ENCODE measurements around the gene COPG2. TPM values are rescaled to one million over a fixed set of nuclear protein-coding genes. Genes with fewer than 3 reads are reported as not detected.

The COPG2 gene, protein sequence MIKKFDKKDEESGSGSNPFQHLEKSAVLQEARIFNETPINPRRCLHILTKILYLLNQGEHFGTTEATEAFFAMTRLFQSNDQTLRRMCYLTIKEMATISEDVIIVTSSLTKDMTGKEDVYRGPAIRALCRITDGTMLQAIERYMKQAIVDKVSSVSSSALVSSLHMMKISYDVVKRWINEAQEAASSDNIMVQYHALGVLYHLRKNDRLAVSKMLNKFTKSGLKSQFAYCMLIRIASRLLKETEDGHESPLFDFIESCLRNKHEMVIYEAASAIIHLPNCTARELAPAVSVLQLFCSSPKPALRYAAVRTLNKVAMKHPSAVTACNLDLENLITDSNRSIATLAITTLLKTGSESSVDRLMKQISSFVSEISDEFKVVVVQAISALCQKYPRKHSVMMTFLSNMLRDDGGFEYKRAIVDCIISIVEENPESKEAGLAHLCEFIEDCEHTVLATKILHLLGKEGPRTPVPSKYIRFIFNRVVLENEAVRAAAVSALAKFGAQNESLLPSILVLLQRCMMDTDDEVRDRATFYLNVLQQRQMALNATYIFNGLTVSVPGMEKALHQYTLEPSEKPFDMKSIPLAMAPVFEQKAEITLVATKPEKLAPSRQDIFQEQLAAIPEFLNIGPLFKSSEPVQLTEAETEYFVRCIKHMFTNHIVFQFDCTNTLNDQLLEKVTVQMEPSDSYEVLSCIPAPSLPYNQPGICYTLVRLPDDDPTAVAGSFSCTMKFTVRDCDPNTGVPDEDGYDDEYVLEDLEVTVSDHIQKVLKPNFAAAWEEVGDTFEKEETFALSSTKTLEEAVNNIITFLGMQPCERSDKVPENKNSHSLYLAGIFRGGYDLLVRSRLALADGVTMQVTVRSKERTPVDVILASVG
- 35.3 and 35.6 TPM in 2 replicates for total RNA-seq

GRCh38 chr7:130668258-130669084, at the start of gene COPG2:
Gene COPG2, minus strand, starts transcription at chr7:130668748. Its CDS starts 80 bp downstream, at chr7:130668668.

DNA sequence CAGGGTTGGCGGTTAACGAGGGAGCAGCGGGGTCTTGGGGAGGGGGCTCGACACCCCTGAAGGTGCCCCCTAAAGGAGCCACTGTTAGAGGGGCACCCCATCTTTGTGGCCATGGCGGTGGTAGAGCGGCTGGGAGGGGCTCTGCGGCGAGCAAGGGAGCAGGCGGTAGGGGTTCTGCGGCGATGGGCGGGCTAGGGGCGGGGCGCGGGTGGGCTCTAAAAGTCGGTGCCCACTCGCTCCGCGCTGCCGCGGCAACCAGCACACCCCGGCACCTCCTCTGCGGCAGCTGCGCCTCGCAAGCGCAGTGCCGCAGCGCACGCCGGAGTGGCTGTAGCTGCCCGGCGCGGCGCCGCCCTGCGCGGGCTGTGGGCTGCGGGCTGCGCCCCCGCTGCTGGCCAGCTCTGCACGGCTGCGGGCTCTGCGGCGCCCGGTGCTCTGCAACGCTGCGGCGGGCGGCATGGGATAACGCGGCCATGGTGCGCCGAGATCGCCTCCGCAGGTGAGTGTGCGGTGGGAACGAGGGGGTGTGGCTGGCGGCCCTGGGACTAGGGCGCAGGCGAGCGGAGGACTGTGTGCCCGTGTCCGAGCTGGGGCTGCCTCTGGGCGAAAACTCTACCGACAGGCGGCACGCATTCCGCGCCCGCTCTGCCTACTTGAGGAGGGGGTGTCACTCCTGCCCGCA, 176.6 kb downstream of the COPG2 start, which contains the start of gene MEST:
TSS of gene MEST (plus strand) at position 245 of the 682 bp plus-strand sequence. CDS start at position 474, 229 bp downstream.

Other genes with a start within 250 kb of the COPG2 start
- 7.5 and 10.4 TPM in 2 replicates for gene CEP41, start 227.7 kb downstream of the COPG2 start, total RNA-seq
- 262 and 361 TPM in 2 replicates for gene MEST, start 176.7 kb downstream of the COPG2 start, total RNA-seq
- gene TSGA13, start 17.8 kb upstream of the COPG2 start, total RNA-seq: not detected in 2 replicates
- not detected in 2 replicates for gene KLF14, start 65.5 kb upstream of the COPG2 start, total RNA-seq

All from smooth muscle cell of the pulmonary artery (primary cell).